CD4-positive, alpha-beta memory T cell (primary cell): Measurements from ENCODE around the gene LPCAT2. TPM values are rescaled to one million over a fixed set of nuclear protein-coding genes. Genes with fewer than 3 reads are reported as not detected.

Source experiments
- CTCF ChIA-PET: fragments of 350-600 bp; sonication (Branson Sonifier 250); formaldehyde crosslinking; loops from one replicate; lab custom pipeline; 2021; ENCODE audit warnings: inconsistent platforms; ENCODE audit not compliant: partially characterized antibody; lab: Charles Lee
- POLR2A ChIA-PET: fragments of 350-600 bp; sonication (Branson Sonifier 250); formaldehyde crosslinking; loops from one replicate; lab custom pipeline; 2021; ENCODE audit not compliant: partially characterized antibody; lab: Charles Lee
- DNase-seq, 5 donors: peaks; one replicate each; pipeline versions ENCODE4 v3.0.0 to v3.0.0-alpha.2; 2020 to 2022; ENCODE audit warnings: mixed read lengths in 1 of 5
- H3K27ac ChIP-seq: one replicate; pipeline ENCODE4 v1.7.0; 2013; ENCODE audit warnings: low read depth, low read length
- H3K27me3 ChIP-seq: 2 replicates; pipeline ENCODE4 v1.7.0; 2013; ENCODE audit warnings: mild to moderate bottlenecking, low read length, moderate library complexity; ENCODE audit not compliant: insufficient read depth
- H3K36me3 ChIP-seq: 2 replicates; pipeline ENCODE4 v1.7.0; 2013; ENCODE audit warnings: mild to moderate bottlenecking, low read length, moderate library complexity; ENCODE audit not compliant: insufficient read depth
- H3K4me1 ChIP-seq: 2 replicates; pipeline ENCODE4 v1.7.0; 2013; ENCODE audit warnings: mild to moderate bottlenecking, low read length, moderate library complexity; ENCODE audit not compliant: insufficient read depth
- H3K4me3 ChIP-seq, 2 donors: one replicate each; pipeline ENCODE4 v1.7.0; 2013; ENCODE audit warnings: low read length in 2 of 2, mild to moderate bottlenecking in 1 of 2
- H3K9me3 ChIP-seq, 2 donors: one replicate each; pipeline ENCODE4 v1.7.0; 2013; ENCODE audit warnings: low read length in 2 of 2, control low read depth in 1 of 2; ENCODE audit not compliant: control insufficient read depth in 1 of 2
- H3K27ac Mint-ChIP-seq, 7 donors: one replicate each; pipeline ENCODE4 v1.8.0; 2020 to 2021; ENCODE audit warnings: mixed read lengths in 7 of 7, mild to moderate bottlenecking in 6 of 7, inconsistent platforms in 3 of 7, moderate library complexity in 3 of 7
- H3K27me3 Mint-ChIP-seq, 2 donors: one replicate each; pipeline ENCODE4 v1.8.0; 2020 to 2021; ENCODE audit warnings: mixed read lengths in 2 of 2
- H3K36me3 Mint-ChIP-seq, 2 donors: one replicate each; pipeline ENCODE4 v1.8.0; 2020 to 2021; ENCODE audit warnings: mixed read lengths in 2 of 2, inconsistent platforms in 1 of 2, mild to moderate bottlenecking in 1 of 2
- H3K4me1 Mint-ChIP-seq, 4 donors: one replicate each; pipeline ENCODE4 v1.8.0; 2020 to 2021; ENCODE audit warnings: mixed read lengths in 4 of 4, mild to moderate bottlenecking in 1 of 4
- H3K4me3 Mint-ChIP-seq, 8 donors: one replicate each; pipeline ENCODE4 v1.8.0; 2020 to 2021; ENCODE audit warnings: mixed read lengths in 8 of 8, mild to moderate bottlenecking in 7 of 8, moderate library complexity in 6 of 8, inconsistent platforms in 3 of 8
- H3K9me3 Mint-ChIP-seq, 8 donors: one replicate each; pipeline ENCODE4 v1.8.0; 2020 to 2021; ENCODE audit warnings: mixed read lengths in 8 of 8, mild to moderate bottlenecking in 5 of 8, inconsistent platforms in 3 of 8, moderate library complexity in 1 of 8
- intact Hi-C: fragments of 100-400 bp; cut with micrococcal nuclease; formaldehyde crosslinking; loops from one replicate; pipeline ENCODE4 v1.15.1; 2023
- polyA plus RNA-seq, 2 donors: library from polyadenylated mRNA; unstranded; fragments of 300-500 nt; fragmentation: Illumina TruSeq; gene quantifications; one replicate each; pipeline ENCODE4 v1.2.3, GENCODE V29; 2021
- total RNA-seq, 2 experiments: library from RNA; stranded (reverse); gene quantifications; one replicate each; pipeline ENCODE4 v1.2.3, GENCODE V29; 2021

LPCAT2 gene
- total and polyA plus RNA-seq, 4 experiments from 2014 or later, result 0.47 to 0.76 TPM; not detected in 2

GRCh38 chr16:55634193-55634592 is 125.3 kb downstream of the LPCAT2 start:
- H3K27me3 Mint-ChIP-seq, result peaks cover 13 to 14% of the 10 kb centered on the region in 2 donors
- Histone ChIP-seq H3K27me3 (no peaks in the 10 kb centered on the region), H3K9me3 (no peaks in the 10 kb centered on the region), H3K36me3 (no peaks in the 10 kb centered on the region), H3K4me1 (no peaks in the 10 kb centered on the region), H3K4me3 (no peak overlapping the region), H3K27ac (no peak overlapping the region)
- DNase-seq, result no peak
- CTCF ChIA-PET, result no interaction called here
- H3K36me3 Mint-ChIP-seq, result no peaks in the 10 kb centered on the region
- no peak overlapping the region for H3K27ac Mint-ChIP-seq
- intact Hi-C loops, result no loop called here
- POLR2A ChIA-PET, result no interaction called here
- no peaks in the 10 kb centered on the region for H3K9me3 Mint-ChIP-seq
- no peaks in the 10 kb centered on the region for H3K4me1 Mint-ChIP-seq
- H3K4me3 Mint-ChIP-seq, result no peak overlapping the region

Other genes starting within 250 kb of the LPCAT2 start
- not detected for gene IRX6, start 184.9 kb upstream of the LPCAT2 start, total RNA-seq
- not detected for gene IRX6, start 184.9 kb upstream of the LPCAT2 start, polyA plus RNA-seq
- gene MMP2, start 29.9 kb upstream of the LPCAT2 start, total RNA-seq, result under 1 TPM; 0.55 to 0.84 TPM
- gene MMP2, start 29.9 kb upstream of the LPCAT2 start, polyA plus RNA-seq, result not detected
- not detected for gene CAPNS2, start 57.6 kb downstream of the LPCAT2 start, total RNA-seq
- not detected for gene CAPNS2, start 57.6 kb downstream of the LPCAT2 start, polyA plus RNA-seq
- not detected for gene SLC6A2, start 146.9 kb downstream of the LPCAT2 start, total RNA-seq
- not detected for gene SLC6A2, start 146.9 kb downstream of the LPCAT2 start, polyA plus RNA-seq